GM21447 (cell line): ENCODE data around the gene WDR82.
A peak's percentile ranks its signal among the peaks of the same experiment; 100 is the strongest.

Experiments
- ATAC-seq: cut with Tn5 transposase; IDR thresholded peaks from one replicate; pipeline ENCODE4 v1.9.1; 2021; ENCODE audit not compliant: unreplicated experiment

Gene WDR82

DNA sequence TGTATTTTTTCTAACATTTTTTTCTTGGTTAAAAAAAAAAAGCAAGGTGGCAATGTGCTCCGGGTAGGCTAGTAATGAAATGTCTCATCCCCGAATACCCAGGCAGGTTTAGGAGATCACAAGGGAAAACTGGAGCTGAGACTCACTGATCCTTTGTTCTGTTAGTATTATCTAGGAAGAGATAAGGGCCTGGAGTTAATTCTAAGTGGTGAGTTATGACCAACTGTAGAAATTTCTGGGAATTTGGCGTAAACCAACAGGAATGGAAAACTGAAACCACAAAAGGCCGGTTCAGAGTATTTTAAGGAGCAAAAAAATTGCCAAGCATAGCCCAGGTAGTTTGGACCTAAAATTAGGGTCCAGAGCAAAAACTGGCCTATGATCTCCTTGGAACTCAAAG is 20.5 kb downstream of the WDR82 start:
- no peak for ATAC-seq

DNA sequence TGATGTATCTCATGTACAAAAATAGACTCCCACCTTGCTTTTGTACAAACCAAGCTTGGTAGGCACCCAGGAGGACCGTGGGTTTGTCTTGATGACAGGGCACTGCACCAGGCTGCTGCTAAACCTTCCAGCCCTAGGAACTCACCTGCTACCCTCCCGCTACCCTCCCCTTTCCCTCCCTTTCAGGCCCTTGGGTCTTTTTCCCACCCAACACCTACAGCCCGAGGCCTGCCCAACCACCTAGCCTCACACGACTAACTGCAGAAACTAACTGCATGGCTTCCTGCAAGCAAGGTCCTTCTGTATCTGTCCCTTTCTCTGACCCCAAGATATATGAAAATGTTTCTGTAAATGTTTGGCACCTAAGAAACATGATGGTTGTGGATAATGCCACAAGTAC is 21.8 kb downstream of the WDR82 start:
- ATAC-seq: no peak

DNA sequence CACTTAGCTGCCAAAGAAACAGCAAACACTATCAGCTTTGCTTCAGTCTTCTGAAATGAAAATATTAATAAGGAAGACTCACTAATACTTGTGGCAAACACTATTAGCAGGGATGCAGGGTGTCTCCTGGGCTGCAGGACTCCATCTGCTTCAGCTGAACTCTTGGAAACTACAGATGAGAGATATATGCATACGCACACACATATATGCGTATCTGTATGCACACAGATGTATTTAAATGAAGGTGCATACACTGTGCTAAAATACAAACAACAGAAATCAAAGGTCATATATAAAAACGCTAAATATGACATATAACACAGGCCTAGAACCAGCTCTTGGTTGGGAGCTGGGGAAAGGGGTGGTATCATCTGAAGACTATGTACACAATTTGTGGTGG is 22.3 kb downstream of the WDR82 start:
- ATAC-seq: no peak

DNA sequence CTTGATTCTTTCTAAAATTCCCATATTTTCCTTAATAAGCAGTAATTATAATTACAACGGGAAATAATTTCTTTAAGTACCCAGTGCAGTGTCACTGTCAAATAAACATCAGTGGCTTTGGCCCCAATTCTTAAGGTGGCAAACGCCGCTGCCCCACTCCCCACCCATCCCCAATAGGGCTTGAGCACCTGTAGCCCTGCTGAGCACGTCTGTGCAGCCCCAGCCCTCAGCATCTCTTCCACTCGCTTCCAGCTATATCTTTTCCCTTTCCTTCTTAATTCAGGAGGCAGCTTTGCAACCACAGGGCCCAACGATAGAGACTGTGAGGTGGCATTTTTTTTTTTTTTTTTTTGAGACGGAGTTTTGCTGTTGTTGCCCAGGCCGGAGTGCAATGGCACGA is 23.8 kb downstream of the WDR82 start:
- ATAC-seq: no peak

DNA sequence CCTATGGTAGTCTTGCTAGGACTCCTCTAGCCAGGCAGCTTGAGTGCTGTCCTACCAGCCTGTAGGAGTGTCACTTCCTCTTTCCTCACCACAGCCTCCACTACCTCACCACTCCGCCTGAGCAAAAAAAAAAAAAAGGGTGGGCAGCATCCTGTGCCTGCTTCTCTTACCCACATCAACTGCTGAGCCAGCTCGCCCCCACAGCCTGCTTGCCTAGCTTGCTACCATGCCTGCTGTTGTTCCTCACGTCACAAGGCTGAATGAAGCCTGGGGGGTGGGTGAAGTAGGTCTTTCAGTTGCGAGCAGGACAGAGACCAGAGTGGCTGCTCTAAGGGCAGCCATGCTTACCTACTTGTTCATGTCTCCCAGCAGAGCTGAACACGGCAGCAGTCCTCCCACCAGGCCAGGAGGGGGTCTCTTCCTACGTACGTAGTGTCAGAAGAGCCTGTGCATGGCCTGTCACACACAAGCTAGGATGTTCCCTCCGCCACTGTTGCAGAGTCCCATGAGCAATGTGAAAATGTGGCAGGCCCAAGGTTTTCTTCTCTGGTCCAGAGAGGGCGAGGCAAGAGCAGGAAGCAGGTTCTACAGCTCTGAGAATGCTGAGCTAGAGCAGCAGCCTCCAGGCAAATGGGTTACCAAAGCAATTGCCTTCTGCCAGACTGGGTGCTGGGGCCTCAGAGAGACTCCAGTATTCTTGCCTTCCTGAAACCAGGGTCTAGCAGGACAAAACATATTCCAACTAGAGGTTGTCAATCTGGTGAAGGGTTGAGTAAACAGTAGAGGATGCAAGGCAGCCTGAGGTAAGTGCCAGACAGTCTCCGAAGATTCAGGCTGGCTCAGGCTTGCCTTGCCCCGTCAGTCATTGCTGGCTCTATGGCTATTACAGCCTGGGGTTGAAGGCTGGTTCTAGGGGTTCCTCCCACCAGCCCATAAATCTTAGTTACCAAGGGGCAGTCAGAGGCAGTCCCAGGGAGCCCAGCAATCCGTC is 24.8 kb downstream of the WDR82 start:
- ATAC-seq: peak; percentile 92

DNA sequence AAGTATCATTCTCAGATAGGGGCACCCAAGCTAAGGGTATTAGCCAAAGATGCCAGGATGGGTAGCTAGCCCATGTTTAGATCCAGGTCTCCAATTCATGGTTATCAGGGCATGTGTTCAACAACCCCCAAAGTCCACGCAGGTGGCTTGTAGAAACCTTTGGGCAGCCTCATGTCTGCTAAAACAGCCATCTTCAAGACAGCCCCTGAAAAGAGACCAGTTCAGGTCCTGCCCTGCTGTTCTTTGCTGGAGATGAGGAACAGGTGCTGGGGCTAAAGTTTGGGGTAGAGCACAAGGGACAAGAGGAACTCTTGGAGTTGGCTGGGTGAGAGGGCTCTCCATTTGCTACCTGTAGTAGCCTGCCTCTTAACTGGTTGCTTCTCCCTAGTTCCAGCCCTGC is 28.3 kb downstream of the WDR82 start:
- ATAC-seq: no peak

DNA sequence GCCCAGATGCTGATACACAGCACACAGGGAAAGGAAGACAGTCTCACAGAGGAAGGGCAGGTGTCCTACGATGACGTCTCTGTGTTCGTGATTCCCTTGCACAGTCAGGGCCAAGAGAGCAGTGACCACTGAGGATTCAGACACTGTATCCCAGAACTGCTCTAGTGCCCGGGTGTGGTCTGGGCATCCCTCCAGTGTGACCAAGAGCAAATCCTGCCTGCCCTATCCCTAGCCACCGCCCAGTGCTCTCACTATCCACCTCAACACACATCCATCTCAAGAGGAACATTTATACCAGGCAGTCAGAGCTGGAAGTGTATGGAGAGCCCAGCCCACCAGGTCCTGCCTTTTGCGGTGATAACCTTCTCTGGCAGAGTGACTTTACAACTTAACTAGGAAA is 28.8 kb downstream of the WDR82 start:
- no peak for ATAC-seq

DNA sequence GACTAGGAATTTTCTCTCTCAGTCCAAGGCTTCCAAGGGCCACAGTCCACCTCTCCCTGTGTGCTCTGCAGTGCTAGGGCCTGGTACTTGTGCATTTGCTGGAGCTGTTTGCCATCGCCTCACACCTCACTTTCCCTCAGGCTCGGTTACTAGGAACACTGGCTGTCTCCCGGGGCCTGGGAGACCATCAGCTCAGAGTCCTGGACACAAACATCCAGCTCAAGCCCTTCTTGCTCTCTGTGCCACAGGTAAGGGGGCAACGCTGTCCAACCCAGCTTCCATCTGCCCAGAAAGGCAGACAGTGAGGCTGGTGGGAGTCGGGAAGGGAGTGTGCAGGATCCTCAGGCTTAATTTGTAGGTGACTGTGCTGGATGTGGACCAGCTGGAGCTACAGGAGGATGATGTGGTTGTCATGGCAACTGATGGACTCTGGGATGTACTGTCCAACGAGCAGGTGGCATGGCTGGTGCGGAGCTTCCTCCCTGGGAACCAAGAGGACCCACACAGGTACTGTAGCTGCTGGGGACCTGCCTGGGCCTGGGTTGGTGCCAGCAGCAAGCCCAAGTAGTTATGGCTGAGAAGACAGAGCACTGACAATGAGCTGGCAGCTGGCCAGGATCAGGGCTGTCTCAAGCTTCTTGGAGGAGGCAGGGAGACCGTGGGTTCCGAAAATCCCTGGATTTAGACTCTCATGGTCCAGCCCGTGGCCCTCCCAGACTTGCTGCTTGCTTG is 29.5 kb downstream of the WDR82 start:
- no peak for ATAC-seq

DNA sequence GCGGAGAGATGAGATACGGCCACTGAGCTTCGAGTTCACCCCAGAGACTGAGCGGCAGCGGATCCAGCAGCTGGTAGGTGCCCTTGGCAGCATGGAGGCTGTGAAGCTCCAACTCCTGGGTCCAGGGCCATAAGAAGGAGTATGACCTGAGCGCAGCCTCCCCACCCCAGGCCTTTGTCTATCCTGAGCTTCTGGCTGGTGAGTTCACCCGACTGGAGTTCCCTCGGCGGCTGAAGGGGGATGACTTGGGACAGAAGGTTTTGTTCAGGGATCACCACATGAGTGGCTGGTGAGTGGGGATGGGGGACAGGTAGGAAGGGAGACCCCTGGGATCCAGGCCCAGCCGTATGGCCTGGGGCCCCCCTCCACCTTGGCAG is 30.3 kb downstream of the WDR82 start:
- ATAC-seq: no peak

DNA sequence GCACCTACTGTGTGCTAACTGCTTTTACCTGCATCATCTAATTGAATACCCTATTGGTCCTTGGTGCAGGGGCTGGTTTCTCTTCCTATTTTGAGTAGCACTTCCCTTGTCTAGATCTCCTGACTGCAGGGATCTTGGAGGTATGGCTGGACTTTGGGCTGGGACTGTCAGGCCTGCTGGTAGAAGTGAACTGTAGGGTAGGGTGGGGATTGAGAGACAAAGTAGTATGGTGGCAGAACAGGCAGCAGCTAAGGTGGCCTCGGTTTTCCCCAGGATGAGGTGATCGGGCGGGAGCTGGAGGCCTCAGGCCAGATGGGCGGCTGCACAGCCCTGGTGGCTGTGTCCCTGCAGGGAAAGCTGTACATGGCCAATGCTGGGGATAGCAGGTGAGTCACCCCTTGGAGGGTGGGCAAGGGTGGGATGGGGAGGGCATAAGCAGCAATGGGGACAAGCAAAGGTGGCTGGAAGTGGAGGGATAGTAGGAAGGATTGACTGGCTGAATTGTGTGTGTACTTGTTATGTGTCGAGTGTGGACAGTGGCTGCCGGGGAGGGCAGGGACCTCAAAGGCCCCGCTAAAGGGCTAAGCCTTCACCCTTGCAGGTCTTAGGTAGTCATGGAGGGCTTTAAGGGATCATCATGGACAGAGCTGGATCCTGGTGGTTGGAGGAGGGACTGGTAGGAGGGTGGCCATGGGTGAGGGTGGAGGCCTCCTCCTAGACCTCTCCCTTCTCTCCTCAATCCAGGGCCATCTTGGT is 30.9 kb downstream of the WDR82 start:
- no peak for ATAC-seq

DNA sequence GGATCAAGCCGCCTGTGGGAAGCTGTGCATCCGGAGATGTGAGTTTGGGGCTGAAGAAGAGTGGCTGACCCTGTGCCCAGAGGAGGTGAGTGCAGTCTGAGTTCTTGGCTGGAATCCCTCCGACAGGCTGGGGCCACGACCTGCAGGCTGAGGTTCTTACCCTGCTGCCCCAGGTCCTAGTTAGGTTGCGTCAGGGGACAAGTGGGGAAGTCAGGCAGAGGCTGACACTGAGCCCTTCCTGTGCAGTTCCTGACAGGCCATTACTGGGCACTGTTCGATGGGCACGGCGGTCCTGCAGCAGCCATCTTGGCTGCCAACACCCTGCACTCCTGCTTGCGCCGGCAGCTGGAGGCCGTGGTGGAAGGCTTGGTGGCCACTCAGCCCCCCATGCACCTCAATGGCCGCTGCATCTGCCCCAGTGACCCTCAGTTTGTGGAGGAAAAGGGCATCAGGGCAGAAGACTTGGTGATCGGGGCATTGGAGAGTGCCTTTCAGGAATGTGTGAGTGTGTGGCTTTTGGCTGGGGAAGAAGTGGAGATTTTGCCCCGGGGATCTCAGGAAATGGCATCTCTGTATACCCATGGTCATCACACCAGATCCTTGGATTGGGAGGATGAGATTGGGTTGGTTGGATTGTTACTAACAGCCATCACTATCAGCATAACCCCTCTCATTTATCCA is 31.6 kb downstream of the WDR82 start:
- no peak for ATAC-seq

DNA sequence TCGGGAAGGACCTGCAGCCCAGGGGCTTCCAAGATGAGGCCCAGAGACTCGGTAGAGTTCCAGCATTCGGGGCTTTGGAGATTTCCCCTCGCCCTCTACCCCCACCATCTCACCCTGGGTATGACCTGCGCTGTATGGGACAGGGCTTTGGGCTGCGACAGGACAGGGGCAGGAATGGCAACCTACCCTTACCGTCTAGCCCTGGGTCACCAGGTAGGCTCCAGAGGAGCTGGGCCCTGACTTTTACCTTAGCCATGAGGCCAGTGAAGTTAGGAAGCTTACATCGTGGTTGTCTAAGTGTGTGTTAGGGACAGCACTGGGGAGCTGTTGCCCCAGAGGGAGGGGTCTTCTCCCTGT is 32.2 kb downstream of the WDR82 start:
- ATAC-seq: no peak

DNA sequence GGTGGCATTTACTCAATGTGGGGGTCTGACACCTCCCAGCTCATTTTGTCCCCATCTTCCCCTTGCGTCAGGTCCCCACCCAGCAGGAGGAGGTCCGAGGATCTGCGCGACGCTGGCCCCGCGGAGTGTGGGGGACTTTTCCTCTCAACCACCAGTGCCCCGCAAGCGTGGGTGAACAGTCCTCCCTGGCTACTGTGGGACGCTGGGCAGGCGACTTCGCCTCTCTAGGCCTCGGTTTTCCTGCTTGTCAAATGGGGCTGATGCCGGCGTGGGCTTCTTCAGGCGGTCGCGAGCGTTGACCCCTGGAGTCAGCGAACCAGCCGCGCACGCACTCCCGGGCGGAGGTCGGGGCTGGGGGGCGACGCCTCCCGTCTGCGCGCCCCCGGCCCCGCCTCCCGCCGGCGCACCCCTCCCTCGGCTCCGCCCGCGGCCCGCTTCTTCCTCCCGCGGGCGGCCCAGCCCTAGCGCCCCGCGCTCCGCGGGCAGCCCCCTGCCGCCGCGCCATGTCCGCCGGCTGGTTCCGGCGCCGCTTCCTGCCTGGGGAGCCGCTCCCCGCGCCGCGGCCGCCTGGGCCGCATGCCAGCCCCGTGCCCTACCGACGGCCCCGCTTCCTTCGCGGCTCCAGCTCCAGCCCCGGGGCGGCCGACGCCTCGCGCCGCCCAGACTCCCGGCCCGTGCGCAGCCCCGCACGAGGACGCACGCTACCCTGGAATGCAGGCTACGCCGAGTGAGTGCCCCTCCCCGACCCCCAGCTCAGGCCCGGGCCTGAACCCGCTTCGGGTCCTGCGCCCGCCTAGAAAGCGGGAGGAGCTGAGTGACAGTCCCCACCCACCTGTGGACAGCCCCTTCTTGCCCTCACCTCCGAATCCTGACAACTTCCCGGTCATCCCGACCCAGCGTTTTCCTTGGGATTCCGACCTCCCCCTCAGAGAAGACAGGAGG is 32.9 kb downstream of the WDR82 start, which contains the start of gene PPM1M:
Gene PPM1M, plus strand, starts transcription at position 438 of the 942 bp plus-strand sequence. Its CDS starts 66 bp downstream, at position 504.
- ATAC-seq: no peak

DNA sequence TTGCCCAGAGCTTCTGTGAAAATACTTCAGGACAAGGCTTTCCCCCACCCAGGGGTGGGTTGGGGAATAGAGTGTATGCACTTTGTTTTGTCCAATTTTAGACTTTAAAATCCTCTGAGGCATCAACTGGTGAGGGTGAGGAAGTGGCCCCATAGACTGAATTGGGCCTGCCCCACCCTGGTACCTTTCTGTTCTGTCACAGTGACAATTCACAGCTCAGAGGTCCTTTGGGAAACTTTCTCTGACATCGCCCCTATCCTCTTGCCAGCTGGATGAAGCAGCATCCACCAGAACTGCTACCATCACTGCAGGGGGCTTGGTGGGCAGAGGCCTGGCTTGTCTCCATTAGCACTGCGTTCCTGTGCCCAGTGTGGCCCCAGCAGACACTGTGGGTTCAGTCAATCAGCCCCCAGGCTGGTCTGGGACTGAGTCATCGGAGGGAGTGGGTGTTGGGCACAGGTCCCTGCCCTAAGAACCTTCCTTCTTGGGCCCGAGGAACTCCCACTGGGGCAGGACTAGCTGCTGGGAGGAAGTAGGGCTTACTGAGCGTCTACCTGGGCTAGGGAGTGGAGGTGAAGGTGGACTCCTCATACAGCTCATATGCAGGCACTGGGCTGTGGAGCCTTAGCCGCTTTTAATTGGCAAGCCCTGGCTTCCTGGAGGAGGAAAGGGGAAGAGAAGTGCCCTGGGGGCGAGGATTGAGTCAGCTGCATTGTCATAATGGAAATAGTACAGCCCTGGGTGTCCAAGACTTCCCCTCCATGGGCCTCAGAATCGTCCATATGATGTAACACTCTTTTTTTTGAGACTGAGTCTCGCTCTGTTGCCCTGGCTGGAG is 34.4 kb downstream of the WDR82 start:
- peak; percentile 39 for ATAC-seq

DNA sequence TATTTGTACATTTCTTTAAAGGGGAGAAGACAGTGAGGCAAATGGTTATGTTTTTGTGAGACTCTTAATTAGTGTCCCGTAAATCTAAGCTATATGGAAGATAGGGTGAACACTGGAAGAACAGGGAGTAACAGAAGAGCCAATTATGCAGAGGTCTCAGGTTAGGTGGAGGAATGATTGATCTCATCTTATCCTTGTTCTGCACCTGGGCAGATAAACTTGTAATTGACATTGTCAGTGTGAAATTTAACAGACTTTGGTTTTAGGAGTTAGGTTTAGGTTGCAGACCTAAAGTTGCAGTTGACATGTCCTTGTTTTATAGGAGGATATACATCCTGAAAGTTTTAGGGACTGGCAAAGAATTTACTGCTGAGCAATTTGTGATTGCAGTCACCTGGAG is 36.4 kb downstream of the WDR82 start:
- ATAC-seq: no peak

DNA sequence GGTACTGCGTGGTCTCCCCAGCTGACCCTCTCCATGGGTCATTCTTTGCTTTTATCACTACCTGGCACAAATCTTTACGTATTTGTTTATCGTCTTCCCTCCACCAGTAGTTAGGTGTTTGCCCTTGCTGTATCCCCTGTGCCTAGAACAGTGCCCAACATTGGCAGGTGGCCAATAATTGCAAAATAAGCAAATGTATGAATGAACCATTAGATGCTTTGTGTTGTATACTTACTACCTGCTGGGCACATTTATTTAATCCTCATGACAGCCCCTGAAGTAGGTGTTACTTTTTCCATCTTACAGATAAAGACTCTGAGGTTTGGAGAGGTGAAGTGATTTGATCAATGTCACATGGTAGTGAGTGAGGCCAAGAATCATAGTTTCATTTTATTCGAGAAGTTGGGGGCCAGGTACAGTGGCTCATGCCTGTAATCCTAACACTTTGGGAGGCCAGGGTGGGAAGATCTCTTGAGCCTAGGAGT is 37.5 kb downstream of the WDR82 start:
- ATAC-seq: no peak

DNA sequence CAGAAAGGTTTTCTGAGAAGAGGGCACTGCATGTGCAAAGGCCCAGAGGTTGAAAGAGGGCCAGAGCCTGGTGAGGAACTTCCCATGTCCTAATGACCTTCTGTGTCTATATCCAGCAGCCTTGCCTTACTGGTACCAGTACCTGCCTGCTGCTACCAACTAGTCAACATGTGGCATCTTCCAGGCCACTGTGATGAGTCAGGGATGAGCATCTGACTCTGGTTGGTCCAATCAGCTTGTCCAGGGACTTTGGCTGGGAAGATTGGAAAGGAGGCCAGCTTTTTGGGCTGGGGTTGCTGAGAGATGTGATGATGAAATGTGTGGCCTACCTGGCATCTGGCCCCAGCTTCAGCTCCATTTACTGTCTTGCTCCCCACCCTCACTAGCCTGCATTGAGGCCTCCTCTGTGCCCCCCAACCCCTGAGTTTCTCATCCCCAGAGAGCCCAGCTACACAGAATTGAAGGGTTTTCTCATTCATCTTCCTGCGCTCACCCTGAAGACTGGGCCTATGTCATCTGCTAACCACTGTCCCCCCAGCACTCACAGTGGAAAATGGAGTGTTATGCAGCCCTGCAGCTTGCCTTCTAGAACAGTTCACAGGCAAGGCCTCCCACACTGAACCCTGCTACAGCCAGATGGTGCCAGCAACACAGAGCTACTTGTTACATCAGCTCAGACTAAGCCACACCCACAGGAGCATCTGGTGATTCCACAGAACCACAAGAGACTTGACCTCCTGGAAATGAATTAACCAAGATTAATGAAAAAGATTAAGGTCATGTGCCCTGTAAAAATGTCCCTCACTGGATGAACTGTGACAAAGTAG is 38.2 kb downstream of the WDR82 start:
- no peak for ATAC-seq
